Measurements from ENCODE around the gene CACNG3.
"Not testable (repeated sequence)": the region's sequence is repeated elsewhere in the genome, so short reads cannot be mapped to it uniquely, and the experiment has no call there.

CACNG3 gene

GRCh38 chr16:24343829-24344228, 87.7 kb downstream of the CACNG3 start:
- DNase-seq: not testable (repeated sequence)

DNA sequence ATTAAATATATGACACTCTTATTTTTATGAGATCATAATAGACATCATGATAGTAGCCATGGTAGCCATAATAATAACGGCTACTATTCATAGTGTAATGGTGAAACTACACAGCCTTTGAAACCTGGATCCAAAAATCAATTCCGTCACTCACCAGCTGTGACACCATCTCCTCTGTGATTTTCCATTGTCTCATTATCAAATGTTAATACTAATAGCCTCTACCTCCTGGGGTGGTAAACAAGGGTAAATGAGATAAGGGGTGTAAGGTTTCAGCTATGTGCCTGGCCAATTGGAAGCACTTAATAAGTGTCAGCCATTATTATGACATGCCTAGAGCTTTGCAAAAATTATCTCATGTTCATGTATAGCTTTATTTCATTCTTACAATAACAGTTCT, 88.6 kb downstream of the CACNG3 start:
- DNase-seq: no peak

- DNase-seq: no peak
These were observed 89.6 kb downstream of the CACNG3 start for GRCh38 chr16:24345704-24346103.

GRCh38 chr16:24346734-24347133, 90.6 kb downstream of the CACNG3 start:
- DNase-seq: no peak

DNA sequence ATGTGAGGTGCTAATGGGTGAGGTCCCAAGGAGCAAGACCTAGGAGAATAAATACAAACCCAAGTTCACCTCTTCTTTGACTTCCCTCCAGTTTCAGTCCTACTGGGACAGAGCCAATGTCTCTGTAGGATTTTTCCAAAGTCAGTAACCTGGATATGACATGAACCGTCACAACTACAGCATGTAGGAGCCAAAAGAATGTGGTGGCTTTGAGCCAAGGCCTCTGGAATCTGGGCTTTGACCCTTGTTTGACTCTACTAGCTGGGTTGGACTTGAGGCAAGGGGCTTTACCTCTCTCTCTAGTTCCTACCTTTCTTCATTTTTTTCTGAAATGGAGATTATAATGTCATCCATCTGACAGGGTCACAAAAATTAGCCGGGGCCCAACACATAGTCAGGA, 91.4 kb downstream of the CACNG3 start:
- no peak for DNase-seq

GRCh38 chr16:24348545-24349290, 92.6 kb downstream of the CACNG3 start:
- DNase-seq: no peak

GRCh38 chr16:24349320-24349719, 93.2 kb downstream of the CACNG3 start:
- no peak for DNase-seq

DNA sequence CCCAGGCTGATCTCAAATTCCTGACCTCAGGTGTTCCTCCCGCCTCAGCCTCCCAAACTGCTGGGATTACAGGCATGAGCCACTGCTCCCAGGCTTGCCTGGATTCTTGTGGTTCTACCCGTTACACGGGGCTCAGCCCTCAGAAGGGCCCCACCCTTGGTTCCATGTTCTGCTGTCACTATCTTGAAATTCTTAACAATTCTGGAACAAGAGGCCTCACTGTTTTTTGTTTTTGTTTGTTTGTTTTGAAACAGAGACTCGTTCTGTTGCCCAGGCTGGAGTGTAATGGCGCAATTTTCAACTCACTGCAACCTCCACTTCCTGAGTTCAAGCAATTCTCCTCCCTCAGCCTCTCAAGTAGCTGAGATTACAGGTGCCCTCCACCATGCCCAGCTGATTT, 96.6 kb downstream of the CACNG3 start:
- no peak for DNase-seq

DNA sequence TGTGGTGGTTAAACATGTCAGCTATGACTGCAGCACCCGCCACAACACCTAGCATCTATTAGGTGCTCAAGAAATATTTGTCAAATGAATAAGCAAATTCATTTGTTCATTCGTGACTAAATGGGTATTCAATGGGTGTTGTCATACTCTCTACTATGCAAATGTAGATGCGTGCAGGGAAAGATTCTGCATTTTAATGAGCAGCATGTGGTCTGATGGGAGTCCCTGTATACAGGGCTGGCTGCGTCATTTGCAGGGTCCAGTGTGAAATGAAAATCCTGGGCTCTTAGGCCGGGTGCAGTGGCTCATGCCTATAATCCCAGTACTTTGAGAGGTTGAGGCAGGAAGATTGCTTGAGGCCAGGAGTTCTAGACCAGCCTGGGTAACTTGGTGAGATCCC, 97.5 kb downstream of the CACNG3 start:
- DNase-seq: no peak

DNA sequence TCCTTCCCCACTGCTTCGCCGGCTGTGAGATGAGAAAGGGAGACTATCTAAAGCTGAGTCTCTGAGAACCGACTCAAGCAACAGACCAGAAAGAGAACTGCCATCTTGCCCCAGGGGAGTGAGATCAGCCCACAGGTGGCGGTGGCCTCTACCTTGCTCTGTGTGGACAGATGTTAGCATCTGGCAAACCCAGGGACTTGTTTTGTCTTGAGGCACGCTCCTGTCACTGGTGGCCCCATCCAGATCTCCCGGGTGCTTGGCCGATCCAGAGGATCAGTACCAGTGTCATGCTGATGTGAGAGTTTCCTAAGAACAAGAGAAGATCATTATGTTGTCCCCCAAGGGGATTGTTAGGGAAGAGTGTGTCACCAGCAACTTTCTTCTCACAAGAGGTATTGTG, 101.4 kb downstream of the CACNG3 start:
- no peak for DNase-seq

- DNase-seq: no peak
These were observed 102.0 kb downstream of the CACNG3 start for GRCh38 chr16:24358117-24358516.

DNA sequence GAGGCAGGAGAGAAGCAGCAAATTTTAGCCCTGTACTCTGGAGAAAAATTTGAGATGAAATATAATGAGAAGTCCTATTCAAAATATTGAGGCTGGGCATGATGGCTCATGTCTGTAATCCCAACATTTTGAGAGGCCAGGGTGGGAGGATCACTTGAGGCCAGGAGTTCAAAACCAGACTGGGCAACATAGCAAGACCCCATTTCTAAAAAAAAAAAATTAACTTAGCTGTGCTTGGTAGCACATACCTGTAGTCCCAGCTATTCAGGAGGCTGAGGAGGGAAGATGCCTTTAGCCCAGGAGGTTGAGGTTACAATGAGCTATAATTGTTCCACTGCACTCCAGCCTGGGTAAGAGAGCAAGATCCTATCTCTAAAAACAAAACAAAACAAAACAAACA, 103.4 kb downstream of the CACNG3 start:
- no peak for DNase-seq

GRCh38 chr16:24360936-24361335, 104.8 kb downstream of the CACNG3 start:
- DNase-seq: no peak

DNA sequence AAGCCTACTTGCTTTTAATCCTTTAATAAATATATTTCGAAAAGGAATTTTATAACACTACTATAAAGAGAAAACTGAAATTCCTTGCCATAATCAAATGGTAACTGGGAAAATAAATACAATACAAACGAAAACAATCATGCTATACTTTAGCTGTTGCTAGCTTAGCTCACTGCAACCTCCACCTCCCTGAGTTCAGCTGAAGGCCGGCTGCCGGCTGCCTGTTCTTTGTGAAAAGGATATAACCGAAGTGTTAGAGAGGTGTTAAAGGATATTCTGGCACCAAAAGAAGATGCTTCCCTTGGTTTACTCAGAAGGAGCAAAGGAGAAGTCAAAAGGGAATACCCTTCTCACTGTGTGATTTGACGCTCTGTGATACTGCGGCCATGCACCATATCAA, 108.5 kb downstream of the CACNG3 start:
- DNase-seq: no peak

- DNase-seq: no peak
These were observed 111.1 kb downstream of the CACNG3 start for GRCh38 chr16:24367186-24367710.

DNA sequence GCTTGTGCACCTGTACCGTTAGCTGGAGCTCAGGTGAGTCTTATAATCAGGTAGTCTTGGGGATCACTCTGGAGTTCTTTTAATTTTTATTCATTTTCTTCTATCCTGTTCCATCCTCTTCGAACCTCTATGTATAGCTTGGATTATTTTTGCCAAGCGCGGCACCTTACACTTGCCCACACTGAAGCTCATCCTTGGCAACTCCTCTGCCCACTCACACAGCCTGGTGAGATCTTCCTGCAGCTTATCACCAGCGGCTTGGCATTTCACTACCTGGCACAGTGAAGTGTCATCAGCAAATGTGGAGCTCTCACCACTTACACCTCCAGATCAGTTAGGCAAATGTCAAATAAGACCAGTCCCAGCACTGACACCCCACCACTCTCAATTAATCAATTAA, 116.7 kb downstream of the CACNG3 start:
- DNase-seq: no peak

DNA sequence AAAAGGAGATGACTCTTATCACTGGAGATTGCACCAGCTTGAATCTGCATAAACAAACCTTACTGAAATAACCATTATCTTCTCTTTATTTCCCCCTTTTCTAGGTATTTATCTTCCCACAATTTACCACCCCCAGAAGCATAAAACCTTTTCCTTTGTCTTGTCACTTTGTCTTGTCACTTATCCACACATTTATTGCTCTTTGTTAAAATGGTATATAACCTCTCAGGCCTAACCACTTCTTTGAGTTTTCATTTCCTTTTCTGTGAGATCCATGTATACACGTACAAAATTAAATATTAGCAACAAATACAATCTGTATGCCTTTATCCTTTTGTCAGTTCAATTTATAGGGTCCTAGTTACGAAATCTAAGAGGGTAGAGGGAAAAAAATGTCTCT, 122.9 kb downstream of the CACNG3 start:
- DNase-seq: no peak

DNA sequence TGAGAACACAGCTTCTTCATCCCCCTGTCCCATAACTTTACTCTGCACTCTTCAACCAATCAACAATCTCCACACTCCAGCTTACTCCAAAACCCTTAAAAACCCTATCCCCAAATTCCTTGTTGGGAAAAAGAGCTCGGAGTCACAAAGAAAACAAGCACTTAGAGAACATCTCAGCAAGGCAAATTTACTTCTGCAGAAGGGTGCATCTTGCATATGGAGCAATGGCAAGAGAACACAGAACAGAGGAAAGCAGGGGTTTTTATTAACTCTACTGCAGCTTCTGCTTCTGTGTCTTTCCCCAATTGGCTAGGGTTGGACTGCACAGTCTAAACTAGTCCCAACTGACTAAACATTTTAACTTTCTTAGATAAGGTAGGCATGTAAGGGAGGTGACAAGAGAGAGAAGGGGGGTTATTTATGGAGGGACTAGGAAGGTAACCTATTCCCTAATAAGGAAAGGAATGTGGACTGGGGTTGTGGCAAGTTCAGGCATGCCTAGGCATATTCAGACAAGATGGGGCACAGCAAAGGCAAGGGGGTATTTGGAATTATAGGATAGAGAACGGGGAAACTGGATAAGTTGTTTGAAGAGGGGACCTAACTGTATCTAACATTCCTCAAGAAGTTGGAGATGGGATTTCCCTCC, 125.5 kb downstream of the CACNG3 start:
- DNase-seq: no peak

DNA sequence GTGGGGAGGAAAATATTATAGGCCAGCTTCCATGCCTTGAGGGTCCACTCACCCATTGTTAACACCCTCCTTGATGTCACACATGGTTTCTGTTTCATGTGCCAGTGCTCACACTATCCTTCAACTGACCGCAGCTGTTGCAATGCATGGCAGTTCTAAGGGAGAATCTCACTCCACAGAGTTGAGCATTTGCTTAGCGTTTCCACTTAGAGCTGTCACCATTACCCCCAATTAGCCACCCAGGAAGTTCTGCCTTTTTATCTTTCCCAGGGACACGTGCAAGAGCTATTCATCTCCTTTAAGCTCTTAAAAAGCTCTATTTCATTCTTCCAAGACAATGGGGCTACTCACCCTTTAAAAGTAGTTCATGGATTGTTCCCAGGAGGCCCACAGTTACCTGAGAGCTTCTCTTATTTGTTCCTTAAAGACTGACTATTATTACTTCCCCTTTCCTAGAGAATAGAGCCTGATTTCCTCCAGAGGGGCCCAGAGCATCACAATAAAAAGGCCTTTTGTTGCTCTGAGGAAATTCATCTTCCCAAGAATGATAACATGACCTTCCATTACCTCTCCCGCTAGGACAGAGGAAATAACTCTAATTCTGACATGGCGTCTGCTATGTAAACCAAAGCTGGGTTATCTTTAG, 126.8 kb downstream of the CACNG3 start:
- no peak for DNase-seq

DNA sequence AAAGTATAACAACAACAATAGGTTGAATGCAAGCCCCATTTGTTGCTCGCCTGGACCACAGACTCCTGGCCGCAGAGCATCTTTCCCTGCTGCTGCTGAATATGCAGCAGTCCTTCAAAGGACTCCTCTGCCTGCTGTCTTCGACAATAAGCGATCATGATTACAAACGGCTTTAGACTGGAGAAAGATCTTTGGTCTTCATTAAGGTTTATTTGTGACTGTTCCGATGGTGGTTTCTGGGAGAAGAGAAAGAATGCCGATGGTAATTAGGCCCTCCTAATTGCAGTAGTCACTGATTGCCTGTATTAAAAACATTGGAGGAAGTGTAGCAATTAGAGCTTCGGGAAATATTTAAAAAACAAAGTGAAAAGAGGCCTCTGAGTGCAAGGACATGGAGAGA, 138.2 kb downstream of the CACNG3 start:
- no peak for DNase-seq

- DNase-seq: no peak
These were observed 140.5 kb downstream of the CACNG3 start for GRCh38 chr16:24396350-24397271.

- peak; percentile 13 for DNase-seq
These were observed 152.9 kb downstream of the CACNG3 start for GRCh38 chr16:24409045-24409444.

Data from hematopoietic multipotent progenitor cell treated with erythropoietin and hydrocortisone succinate and interleukin-3 and kit ligand, for 6 days (in vitro differentiated cells).